ENCODE measurements around the gene RAB5B.

The RAB5B gene

DNA sequence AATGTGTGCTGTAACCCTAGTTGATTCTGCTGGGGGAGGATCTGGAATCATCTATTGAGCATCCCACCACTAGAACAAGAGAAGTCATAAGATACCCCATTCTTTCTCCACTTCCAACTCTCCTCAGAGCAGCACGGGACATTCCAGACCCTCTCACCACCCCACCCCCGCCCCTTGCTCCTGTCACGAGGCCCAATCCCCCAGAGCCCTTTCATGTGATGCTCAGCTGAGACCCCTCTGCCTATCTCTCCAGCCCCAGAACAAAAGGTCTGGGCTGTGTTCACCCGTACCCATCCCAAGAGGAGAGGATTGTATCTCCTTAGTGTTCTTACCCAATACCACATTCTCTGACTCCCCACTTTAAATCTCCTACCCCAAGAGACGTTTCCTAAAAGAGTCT, 8.6 kb upstream of the RAB5B start:
- no peak for TF ChIP-seq EZH2phosphoT487 (IDR thresholded peaks at IDR 0.05; ENCODE audit: low read length)
- no peak for TF ChIP-seq EZH2 (optimal IDR thresholded peaks at IDR 0.05; ENCODE audit: low read depth, low read length)
- TF ChIP-seq, protein P1, sequence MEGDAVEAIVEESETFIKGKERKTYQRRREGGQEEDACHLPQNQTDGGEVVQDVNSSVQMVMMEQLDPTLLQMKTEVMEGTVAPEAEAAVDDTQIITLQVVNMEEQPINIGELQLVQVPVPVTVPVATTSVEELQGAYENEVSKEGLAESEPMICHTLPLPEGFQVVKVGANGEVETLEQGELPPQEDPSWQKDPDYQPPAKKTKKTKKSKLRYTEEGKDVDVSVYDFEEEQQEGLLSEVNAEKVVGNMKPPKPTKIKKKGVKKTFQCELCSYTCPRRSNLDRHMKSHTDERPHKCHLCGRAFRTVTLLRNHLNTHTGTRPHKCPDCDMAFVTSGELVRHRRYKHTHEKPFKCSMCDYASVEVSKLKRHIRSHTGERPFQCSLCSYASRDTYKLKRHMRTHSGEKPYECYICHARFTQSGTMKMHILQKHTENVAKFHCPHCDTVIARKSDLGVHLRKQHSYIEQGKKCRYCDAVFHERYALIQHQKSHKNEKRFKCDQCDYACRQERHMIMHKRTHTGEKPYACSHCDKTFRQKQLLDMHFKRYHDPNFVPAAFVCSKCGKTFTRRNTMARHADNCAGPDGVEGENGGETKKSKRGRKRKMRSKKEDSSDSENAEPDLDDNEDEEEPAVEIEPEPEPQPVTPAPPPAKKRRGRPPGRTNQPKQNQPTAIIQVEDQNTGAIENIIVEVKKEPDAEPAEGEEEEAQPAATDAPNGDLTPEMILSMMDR (IDR thresholded peaks at IDR 0.05; ENCODE audit: low read length), result no peak
- Histone ChIP-seq H3K27me3 (replicated peaks; ENCODE audit: insufficient read depth, low read length) (no peaks in the 10 kb centered on the region), H3K9ac (ENCODE audit: low read length) (no peak overlapping the region), H3K4me1 (ENCODE audit: low read length) (peaks cover 5% of the 10 kb centered on the region), H4K20me1 (ENCODE audit: insufficient read depth, low read length) (no peaks in the 10 kb centered on the region), H3K9me3 (replicated peaks; ENCODE audit: insufficient read depth, low read length) (no peaks in the 10 kb centered on the region), H3K79me2 (ENCODE audit: low read length) (peaks cover 9% of the 10 kb centered on the region), H3F3A (ENCODE audit: insufficient read depth, low read length) (peaks cover 6% of the 10 kb centered on the region; the same call in 1 of the 2 replicates), H2AFZ (ENCODE audit: low read length) (peak overlapping the region; percentile 93; the same call in 1 of the 2 replicates), H3K4me2 (ENCODE audit: low read depth, low read length) (no peak overlapping the region), H3K27ac (ENCODE audit: low read length) (no peak overlapping the region), H3K4me3 (ENCODE audit: low read length) (no peak overlapping the region), H3K36me3 (replicated peaks; ENCODE audit: insufficient read depth, low read length) (no peaks in the 10 kb centered on the region), H3K9me2 (replicated peaks; ENCODE audit: insufficient read depth, low read length) (no peaks in the 10 kb centered on the region)
- no peak for DNase-seq

DNA sequence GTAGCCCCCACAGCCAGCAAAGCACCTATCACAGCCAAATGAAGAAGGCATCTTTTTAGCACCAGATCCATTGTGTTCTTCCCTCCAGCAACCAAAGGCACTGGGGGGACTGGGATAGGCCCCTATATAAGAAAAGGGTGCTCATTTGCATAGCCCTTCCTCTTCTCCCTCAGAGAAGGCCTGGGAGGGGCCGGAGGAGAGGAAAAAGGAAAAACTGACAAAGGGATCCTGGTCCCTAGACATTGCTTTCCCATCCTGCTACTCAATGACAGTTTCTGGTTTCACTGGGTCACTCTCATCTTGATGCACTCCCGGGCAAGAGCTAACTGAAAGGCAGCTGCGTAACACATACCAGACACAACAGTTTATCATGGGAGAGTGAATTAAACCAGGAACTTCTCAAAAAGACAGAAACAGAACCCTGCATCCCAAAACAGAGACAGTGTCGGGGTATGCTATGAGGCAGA, 7.9 kb upstream of the RAB5B start, which contains the start of gene PMEL:
TSS of gene PMEL (minus strand) at position 102 of the 467 bp plus-strand sequence. CDS start at position 71, 31 bp downstream.
- Histone ChIP-seq H3K4me1 (ENCODE audit: low read length) (peaks cover 5% of the 10 kb centered on the region), H3K9me3 (replicated peaks; ENCODE audit: insufficient read depth, low read length) (no peaks in the 10 kb centered on the region)

DNA sequence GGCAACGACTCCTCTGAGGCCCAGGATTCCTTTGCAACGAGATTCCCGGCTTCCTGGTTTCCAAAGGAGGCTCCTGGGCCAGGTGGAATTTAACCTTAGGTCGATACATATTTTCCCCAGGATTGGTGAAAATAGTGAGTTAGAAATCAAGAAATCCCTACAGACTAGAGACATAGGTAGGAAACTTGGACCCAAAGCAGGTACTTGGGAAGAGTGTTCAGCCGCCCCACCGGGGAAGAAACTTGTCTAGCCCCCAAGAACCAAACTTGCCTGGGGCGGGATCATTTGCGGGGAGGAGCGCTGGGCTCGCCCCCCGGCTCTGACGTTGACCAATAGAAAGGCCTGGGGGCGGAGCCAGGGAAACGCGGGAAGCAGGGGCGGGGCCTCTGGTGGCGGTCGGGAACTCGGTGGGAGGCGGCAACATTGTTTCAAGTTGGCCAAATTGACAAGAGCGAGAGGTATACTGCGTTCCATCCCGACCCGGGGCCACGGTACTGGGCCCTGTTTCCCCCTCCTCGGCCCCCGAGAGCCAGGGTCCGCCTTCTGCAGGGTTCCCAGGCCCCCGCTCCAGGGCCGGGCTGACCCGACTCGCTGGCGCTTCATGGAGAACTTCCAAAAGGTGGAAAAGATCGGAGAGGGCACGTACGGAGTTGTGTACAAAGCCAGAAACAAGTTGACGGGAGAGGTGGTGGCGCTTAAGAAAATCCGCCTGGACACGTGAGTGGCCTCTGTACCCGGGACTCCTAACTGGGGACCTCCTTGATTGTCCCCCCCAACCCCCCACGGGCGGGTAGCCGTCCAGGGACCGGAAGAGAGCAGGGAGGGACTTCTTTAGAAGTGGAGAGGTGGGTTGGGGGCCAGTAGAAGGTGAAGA, 7.2 kb upstream of the RAB5B start, which contains the start of gene CDK2:
TSS of gene CDK2 (plus strand) at position 423 of the 874 bp plus-strand sequence. CDS start at position 602, 179 bp downstream.
- Histone ChIP-seq H3K36me3 (replicated peaks; ENCODE audit: insufficient read depth, low read length) (no peaks in the 10 kb centered on the region), H3K4me3 (ENCODE audit: low read length) (peak within 1 kb of the TSS; percentile 96), H2AFZ (ENCODE audit: low read length) (peak within 1 kb of the TSS; percentile 93), H3K9me2 (replicated peaks; ENCODE audit: insufficient read depth, low read length) (no peaks in the 10 kb centered on the region), H3K4me1 (ENCODE audit: low read length) (peaks cover 5% of the 10 kb centered on the region), H3F3A (ENCODE audit: insufficient read depth, low read length) (peaks cover 6% of the 10 kb centered on the region; the same call in 1 of the 2 replicates), H3K27me3 (replicated peaks; ENCODE audit: insufficient read depth, low read length) (no peaks in the 10 kb centered on the region), H3K9me3 (replicated peaks; ENCODE audit: insufficient read depth, low read length) (no peaks in the 10 kb centered on the region), H3K9ac (ENCODE audit: low read length) (peak within 1 kb of the TSS; percentile 87), H3K4me2 (ENCODE audit: low read depth, low read length) (peak within 1 kb of the TSS; percentile 94), H3K27ac (ENCODE audit: low read length) (peak within 1 kb of the TSS; percentile 17; the same call in 1 of the 2 replicates), H3K79me2 (ENCODE audit: low read length) (peaks cover 9% of the 10 kb centered on the region), H4K20me1 (ENCODE audit: insufficient read depth, low read length) (no peaks in the 10 kb centered on the region)
- peak; percentile 89 for DNase-seq
- no peak for TF ChIP-seq EZH2phosphoT487 (IDR thresholded peaks at IDR 0.05; ENCODE audit: low read length)
- TF ChIP-seq, protein P1 (IDR thresholded peaks at IDR 0.05; ENCODE audit: low read length), result no peak
- TF ChIP-seq EZH2 (optimal IDR thresholded peaks at IDR 0.05; ENCODE audit: low read depth, low read length), result no peak

More for the DNA sequence above, 7.9 kb upstream of the RAB5B start, which contains the start of gene PMEL:
- peaks cover 9% of the 10 kb centered on the region for H3K79me2 ChIP-seq (ENCODE audit: low read length)
- H3K27ac ChIP-seq (ENCODE audit: low read length), result peak within 1 kb of the TSS; percentile 17; the same call in 1 of the 2 replicates
- H3K4me3 ChIP-seq (ENCODE audit: low read length), result peak within 1 kb of the TSS; percentile 96
- peak within 1 kb of the TSS; percentile 94 for H3K4me2 ChIP-seq (ENCODE audit: low read depth, low read length)
- peak; percentile 24 for DNase-seq
- H3K9ac ChIP-seq (ENCODE audit: low read length), result peak within 1 kb of the TSS; percentile 87
- no peaks in the 10 kb centered on the region for H3K9me2 ChIP-seq (replicated peaks; ENCODE audit: insufficient read depth, low read length)
- H3K27me3 ChIP-seq (replicated peaks; ENCODE audit: insufficient read depth, low read length), result no peaks in the 10 kb centered on the region
- H3F3A ChIP-seq (ENCODE audit: insufficient read depth, low read length), result peaks cover 6% of the 10 kb centered on the region; the same call in 1 of the 2 replicates
- no peaks in the 10 kb centered on the region for H3K36me3 ChIP-seq (replicated peaks; ENCODE audit: insufficient read depth, low read length)
- H4K20me1 ChIP-seq (ENCODE audit: insufficient read depth, low read length), result no peaks in the 10 kb centered on the region
- H2AFZ ChIP-seq (ENCODE audit: low read length), result peak within 1 kb of the TSS; percentile 93
- TF ChIP-seq, protein P1 (IDR thresholded peaks at IDR 0.05; ENCODE audit: low read length), result no peak
- TF ChIP-seq EZH2phosphoT487 (IDR thresholded peaks at IDR 0.05; ENCODE audit: low read length) (no peak), EZH2 (optimal IDR thresholded peaks at IDR 0.05; ENCODE audit: low read depth, low read length) (no peak)
